Measurements from ENCODE around the gene FYTTD1.

The FYTTD1 gene

GRCh38 chr3:197737749-197738462 lies 11.8 kb upstream of the FYTTD1 start:
- DNase-seq = peak in 1 of 3 experiments; percentile 23

GRCh38 chr3:197742787-197743186 lies 6.9 kb upstream of the FYTTD1 start:
- no peak for DNase-seq

GRCh38 chr3:197746209-197746608 lies 3.5 kb upstream of the FYTTD1 start:
- DNase-seq = no peak

- DNase-seq = no peak
Measured at GRCh38 chr3:197746801-197747237, 2.9 kb upstream of the FYTTD1 start.

DNA sequence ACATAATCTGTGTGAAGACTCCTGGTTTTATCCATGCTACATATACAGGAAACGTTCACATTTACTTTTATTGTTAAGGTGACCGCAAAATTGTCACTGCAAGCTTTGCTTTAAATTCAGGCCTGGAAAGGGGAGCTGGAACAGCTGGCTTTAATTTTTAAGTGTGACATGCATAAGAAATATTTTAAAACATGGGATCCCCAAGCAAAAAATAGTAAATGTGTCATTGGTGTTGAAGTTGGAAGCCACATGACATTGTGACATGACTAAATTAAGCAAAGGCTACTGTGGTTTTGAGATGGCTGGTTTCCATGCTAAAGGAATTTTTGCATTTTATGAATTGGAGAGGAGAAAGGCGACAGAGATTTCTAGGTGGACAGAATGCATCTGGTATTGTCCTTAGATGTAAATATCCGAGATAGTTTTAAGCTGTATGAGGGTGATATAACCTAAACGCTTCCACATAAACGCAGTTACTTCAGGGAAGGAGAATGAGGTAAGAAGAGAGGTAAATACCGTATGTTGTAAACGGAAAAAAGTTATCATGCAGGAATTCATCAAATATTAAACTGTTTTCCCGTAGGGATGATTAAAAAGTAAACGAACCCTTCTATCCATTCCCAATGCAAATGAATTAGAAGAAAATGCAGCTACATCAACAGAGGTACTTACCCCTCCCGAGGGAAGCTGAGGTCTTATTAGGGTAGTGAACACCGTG lies 927 bp upstream of the FYTTD1 start:
- DNase-seq = peak in 1 of 3 experiments; percentile 32

DNA sequence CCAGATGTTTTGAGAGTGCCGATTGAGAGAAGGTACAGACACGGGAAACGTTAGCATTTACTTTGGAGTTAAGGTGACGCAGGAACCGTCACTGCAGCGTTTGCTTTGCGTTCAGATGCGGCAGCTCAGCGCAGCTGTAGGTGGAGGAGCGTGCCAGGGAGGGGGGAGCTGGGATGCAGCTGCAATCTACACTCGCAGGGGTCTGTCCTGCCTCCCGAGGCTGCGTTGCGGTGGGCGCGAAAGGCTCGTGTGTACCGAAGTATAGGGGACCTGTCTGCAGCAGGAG lies 425 bp upstream of the FYTTD1 start:
- DNase-seq = peak; percentile 77 to 95 (median 95)

GRCh38 chr3:197750396-197750831 lies 731 bp downstream of the FYTTD1 start:
- peak; percentile 59 to 83 (median 83) for DNase-seq

GRCh38 chr3:197750858-197751737 lies 1.4 kb downstream of the FYTTD1 start:
- DNase-seq = peak in 2 of 3 experiments; percentile 63 to 73

DNA sequence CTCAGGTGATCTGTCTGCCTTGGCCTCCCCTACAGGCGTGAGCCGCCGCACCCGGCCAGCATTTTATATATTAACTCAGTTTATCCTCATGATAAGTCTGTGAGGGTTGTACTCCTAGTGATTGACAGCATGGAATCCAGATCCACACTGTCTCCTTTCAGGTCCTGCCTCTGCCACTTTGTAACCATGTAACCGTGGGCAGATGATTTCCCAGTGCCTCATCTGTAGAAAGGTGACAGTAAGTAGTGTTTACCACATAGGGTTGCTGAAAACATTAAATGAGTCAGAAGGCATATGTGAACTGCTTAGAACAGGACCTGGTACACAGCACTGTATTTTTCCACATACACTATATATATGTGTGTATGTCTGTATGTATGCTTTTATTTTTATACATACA lies 2.4 kb downstream of the FYTTD1 start:
- peak in 2 of 3 experiments; percentile 19 to 26 for DNase-seq

GRCh38 chr3:197753263-197753662 lies 3.6 kb downstream of the FYTTD1 start:
- DNase-seq = no peak

- DNase-seq = no peak
Measured at GRCh38 chr3:197756704-197757103, 7.0 kb downstream of the FYTTD1 start.

GRCh38 chr3:197758512-197758911 lies 8.8 kb downstream of the FYTTD1 start:
- DNase-seq = no peak

DNA sequence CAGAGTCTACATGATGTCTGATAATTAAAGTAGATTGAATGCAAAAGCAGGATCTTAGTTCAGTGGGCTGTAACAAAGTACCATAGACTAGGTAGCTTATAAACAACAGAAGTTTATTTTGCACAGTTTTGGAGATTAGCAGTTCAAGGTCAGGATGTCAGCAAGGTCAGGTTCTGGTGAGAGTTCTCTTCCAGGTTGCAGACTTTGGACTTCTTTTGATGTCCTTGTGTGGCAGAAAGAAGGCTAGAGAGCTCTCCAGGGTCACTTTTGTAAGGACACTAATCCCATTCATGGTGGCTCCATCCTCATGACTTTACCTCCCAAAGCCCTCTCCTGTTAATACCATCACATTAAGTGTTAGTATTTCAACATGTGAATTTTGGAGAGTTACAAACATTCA lies 12.1 kb downstream of the FYTTD1 start:
- no peak for DNase-seq

GRCh38 chr3:197775317-197775716 lies 25.6 kb downstream of the FYTTD1 start:
- peak in 1 of 3 experiments; percentile 78 for DNase-seq

DNA sequence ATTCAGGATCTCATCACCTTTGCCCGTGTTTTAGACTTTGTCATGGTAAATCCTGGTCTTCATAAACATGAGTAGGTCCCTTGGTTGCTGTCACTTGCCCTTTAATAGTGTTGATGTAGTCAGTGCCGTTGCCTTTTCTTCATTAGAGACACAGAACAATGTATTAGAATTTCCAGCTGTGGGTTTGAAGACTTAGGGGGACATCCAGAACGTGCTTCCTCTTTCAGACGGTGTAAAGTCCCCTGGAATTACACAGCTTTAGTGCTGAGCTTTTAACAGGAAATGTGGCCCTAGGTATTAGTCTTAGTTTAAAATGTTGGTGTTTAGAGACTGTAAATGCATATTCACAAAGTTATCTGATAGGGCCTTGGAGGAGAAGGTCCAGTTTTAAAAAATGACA lies 32.5 kb downstream of the FYTTD1 start:
- no peak for DNase-seq

- DNase-seq = no peak
Measured at GRCh38 chr3:197784019-197784585, 34.4 kb downstream of the FYTTD1 start.

GRCh38 chr3:197787412-197787811 lies 37.7 kb downstream of the FYTTD1 start:
- DNase-seq = no peak

DNA sequence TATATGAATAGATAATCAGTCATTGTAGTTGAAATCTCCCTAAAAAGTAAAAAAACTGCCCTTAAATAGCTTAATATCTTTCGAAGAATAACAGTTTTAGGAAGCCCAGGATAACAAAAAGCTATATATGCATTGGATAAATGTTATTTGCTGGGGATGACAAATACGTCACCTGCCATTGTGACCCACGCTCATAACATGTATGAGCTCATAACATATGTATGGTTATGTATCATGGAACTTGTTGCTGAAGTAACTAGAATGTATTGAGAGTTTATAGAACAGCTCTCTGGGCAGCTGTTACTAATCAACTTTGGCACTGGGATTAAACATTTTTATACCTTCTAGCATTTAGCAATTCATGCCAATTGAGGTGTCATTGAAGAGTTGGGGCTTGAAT lies 39.6 kb downstream of the FYTTD1 start:
- no peak for DNase-seq

DNA sequence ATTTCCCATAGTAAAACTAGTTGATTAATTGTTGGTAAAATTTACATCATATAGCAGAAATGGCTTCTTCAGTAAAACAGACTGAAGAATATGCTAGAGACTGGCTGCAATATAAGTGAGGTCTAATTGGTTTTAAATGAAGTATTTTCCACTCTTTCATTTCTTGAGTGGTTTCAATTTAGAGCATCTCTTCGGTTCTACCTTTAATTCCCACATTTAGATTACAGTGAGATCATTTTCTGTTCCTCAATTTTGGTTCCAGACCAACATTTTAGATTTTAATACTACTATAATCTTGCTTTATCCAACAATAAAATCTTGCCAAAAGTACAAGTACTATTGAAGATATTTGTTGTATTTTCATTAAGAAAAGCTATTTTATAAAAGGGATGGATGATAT lies 40.4 kb downstream of the FYTTD1 start:
- DNase-seq = no peak

DNA sequence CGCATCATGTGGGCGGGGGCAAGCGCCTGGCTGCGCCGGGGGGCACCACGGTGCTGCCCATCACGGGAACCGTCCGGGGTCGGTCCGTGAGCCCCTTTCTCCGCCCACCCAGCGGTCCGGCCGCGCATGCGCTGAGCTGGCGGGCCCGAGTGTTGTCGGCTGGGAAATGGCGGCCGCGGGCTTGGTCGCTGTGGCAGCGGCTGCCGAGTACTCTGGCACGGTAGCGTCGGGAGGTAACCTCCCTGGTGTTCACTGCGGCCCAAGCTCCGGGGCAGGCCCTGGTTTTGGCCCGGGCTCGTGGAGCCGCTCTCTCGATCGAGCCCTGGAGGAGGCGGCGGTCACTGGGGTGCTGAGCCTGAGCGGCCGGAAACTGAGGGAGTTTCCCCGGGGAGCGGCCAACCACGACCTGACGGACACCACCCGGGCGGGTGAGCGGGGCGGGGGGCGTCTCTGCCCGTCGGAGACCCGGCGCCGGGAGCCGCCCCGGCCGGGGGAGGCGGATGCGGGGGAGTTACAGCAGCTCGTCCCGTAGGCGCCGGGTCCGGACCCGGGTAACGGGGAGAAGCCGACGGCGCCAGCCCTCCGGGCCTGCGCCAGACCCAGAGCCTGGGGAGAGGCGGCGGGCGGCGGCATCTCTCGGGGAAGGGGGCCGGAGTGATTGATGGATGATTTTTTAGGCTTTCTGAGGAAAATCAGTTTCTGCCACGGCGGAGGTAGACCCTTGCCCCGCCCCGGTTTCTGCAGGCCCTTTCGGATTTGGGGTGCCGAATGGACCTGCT lies 41.6 kb downstream of the FYTTD1 start, which contains the start of gene LRCH3:
TSS of gene LRCH3 (plus strand) at position 142 of the 779 bp plus-strand sequence. CDS start at position 167, 25 bp downstream.
- peak; percentile 76 to 95 (median 94) for DNase-seq

GRCh38 chr3:197791892-197792647 lies 42.4 kb downstream of the FYTTD1 start:
- DNase-seq = peak in 1 of 3 experiments; percentile 62

Data from NCI-H1417 (cell line).